NCI-H446 treated with DMSO at 0.1 percent for 48 hours (cell line): ENCODE measurements around the gene POLE.

Source experiments
- DNase-seq: peaks from one replicate; lab custom pipeline; 2025; lab: John Stamatoyannopoulos, UW

Gene POLE, protein sequence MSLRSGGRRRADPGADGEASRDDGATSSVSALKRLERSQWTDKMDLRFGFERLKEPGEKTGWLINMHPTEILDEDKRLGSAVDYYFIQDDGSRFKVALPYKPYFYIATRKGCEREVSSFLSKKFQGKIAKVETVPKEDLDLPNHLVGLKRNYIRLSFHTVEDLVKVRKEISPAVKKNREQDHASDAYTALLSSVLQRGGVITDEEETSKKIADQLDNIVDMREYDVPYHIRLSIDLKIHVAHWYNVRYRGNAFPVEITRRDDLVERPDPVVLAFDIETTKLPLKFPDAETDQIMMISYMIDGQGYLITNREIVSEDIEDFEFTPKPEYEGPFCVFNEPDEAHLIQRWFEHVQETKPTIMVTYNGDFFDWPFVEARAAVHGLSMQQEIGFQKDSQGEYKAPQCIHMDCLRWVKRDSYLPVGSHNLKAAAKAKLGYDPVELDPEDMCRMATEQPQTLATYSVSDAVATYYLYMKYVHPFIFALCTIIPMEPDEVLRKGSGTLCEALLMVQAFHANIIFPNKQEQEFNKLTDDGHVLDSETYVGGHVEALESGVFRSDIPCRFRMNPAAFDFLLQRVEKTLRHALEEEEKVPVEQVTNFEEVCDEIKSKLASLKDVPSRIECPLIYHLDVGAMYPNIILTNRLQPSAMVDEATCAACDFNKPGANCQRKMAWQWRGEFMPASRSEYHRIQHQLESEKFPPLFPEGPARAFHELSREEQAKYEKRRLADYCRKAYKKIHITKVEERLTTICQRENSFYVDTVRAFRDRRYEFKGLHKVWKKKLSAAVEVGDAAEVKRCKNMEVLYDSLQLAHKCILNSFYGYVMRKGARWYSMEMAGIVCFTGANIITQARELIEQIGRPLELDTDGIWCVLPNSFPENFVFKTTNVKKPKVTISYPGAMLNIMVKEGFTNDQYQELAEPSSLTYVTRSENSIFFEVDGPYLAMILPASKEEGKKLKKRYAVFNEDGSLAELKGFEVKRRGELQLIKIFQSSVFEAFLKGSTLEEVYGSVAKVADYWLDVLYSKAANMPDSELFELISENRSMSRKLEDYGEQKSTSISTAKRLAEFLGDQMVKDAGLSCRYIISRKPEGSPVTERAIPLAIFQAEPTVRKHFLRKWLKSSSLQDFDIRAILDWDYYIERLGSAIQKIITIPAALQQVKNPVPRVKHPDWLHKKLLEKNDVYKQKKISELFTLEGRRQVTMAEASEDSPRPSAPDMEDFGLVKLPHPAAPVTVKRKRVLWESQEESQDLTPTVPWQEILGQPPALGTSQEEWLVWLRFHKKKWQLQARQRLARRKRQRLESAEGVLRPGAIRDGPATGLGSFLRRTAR (N-terminal part only)

DNA sequence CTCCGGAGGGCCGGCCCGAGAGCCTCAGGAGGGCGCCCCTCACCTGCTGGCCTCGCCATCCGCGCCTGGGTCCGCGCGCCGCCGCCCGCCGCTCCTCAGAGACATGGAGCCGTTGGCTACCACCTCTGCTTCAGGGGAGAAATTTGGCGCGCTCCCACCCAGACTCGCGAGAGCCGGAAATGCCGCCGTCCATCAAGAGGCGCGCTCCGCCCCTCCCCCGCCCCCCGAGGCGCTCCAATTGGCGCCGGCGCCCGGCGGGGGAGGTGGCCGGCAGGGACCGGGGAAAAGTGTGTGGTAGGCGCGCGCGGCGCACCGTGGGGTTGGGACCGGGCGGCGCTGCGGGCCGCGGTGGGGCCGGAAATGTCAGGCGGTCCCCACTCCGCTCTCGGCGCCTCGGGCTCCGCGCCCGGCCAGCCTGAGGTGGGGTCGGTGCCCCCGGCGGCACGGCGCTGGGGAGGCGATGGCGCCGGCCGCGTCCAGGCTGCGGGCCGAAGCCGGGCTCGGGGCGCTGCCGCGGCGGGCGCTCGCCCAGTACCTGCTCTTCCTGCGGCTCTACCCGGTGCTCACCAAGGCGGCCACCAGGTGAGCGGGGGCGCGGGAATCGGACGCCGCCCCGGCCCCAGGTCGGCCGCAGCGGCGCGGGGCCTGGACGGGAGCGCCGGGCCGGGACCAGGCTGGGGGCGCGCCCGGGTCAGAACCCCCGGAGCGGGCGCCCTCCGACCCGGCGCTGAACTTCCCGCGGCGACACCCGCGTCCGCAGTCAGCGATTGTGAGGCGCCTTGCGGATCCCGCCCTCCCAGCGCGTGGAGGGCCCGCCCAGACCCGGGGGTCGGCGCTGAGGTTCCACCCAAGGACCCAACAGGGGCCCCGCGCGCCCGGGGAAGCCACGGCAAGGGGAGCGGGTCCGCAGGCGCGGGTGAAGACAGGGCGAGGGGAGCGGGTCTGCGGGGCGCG lies at the start of gene POLE, which contains the start of gene PXMP2:
Gene POLE, minus strand, starts transcription at position 132 of the 954 bp plus-strand sequence. Its CDS starts 27 bp downstream, at position 105.
Gene PXMP2, plus strand, starts transcription at position 377 of the 954 bp plus-strand sequence. Its CDS starts 84 bp downstream, at position 461.
- peak; percentile 88 for DNase-seq

DNA sequence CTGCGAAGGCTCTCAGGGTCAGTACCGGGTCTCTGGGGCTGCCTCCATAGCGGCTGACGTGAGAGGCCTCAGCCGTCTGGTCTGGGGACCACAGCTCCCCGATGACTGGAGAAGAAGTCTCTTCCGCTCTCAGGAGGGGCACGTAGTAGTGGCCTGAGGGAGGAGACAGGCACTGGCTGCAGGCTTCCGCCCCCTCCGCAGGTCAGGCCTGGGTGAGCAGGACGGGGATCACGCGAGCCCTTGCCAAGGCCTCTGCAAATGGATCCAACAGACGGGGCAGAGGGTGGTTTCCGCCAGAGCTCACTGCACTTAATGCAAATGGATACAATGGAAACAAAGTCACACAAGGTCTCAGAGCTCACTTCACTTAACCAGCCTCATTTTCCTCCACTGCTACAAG lies 49.8 kb upstream of the POLE start:
- DNase-seq, result no peak

DNA sequence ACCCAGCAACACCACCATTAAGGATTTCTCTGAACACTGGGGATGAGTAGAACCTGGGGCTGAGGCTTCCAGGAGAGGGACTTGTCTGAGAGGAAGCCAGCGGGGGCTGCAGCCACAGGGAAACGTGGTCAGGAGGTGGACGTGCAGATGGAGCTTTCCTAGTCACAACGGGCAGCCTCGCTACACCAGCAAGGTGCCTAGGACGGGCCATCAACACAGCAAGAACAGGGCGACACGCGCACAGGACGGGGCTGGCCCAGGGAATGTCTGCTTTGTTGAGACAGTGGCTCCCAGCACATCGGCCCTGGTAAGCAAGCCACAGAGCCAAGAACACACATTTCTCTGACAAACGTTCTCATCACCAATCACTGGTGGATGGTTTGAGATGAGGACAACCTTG lies 49.2 kb upstream of the POLE start:
- no peak for DNase-seq

DNA sequence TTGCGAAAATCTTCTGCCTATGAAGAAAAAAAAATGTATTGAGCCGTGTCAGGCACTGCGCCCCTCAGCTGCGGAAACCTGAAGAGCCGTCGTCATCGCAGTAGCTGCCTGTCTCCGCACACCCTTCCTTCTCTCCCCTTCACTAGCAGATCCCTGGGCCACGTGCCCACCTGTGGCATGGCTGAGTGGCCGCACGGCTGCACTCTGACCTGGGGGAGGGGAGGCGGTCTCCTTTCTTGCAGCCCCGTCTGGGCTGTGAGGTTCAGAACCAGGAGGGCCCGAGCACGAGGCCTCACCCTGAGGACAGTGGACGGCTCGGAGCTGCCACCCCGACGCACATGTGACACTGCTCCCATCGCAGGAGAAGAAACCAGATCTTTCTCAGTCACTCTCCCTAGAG lies 48.4 kb upstream of the POLE start:
- no peak for DNase-seq

DNA sequence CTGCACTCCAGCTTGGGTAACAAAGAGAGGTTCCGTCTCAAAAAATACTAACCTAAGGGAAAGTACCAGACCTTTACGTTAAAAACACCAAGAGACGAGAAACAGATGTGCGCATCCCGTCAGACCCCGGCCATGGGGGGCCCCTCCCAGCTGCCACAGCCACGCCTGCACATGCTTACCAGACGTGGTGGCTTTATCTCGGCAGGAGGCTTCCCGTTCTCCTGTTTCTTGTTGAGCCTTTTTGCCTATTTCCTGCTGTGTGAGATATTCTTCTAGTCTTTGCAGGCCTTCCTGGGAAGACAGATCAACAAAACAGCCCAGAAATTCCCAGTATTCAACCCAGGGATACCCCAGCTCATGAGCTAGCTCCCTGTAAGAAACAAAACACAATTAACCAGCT lies 47.1 kb upstream of the POLE start:
- no peak for DNase-seq

DNA sequence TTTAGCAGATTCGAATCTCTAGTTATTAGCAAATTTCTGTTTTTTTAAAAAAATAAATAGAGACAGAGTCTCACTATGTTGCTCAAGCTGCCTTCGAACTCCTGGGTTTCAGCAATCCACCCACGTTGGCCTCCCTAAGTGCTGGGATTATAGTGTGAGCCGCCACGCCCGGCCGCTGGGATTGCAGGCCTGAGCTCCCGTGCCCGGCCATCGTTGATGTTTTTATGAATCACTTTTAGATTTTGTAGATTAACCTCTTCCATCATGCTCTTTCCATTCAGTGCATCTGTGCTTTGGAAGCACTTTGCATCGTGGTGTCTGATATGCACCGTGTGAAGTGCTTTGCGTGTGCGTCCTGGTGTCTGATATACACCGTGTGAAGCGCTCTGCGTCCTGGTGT lies 44.4 kb upstream of the POLE start:
- DNase-seq, result no peak

DNA sequence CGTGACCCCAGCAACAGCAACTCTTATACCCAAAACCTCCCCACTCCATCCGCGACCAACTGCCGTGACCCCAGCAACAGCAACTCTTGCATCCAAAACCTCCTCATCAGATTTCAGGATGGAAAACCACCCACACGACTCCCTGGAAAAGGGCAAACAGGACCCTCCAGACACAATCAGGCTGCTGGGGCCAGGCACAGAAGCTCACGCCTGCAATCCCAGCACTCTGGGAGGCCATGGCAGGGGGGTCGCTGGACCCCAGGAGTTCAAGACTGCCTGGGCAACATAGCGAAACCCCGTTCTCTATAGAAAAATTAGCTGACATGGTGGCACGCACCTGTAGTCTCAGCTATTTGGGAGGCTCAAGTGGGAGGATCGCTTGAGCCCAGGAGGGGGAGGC lies 43.2 kb upstream of the POLE start:
- DNase-seq, result no peak

DNA sequence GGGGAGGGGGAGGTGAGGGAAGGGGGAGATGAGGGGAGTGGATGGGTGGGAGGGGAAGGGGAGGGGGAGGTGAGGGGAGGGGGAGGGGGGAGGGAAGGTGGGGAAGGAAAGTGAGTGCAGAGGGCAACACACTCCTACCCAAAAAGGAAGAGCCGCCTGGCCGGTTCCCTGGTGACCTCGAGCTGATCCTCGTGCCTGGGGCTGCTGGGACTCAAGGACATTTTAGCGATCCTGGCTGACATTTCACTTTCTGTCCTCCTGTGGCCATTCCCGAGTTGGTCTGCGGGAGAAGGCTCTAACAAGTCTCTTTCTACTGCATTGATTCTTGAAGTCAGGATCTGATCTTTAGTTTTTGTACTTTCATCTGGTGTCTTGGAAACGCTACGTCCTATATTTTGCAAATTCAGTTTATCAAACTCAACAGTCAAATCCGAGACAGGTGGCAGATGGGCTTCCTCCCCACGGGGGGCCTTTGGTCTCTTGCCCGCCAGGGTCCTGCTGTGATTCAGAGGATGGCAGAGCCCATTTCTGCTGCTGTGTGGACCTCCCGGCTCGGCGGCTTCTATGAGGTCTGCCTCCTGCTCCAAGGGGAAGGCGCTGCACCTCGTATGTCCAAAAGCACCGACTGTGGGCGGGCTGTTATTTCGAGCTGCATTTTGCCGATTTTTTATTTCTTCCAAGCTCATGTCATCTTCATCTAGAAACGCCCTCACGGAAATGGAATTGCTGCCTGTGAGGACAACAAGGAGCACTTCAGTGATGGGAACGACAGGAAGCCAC lies 42.6 kb upstream of the POLE start:
- no peak for DNase-seq

DNA sequence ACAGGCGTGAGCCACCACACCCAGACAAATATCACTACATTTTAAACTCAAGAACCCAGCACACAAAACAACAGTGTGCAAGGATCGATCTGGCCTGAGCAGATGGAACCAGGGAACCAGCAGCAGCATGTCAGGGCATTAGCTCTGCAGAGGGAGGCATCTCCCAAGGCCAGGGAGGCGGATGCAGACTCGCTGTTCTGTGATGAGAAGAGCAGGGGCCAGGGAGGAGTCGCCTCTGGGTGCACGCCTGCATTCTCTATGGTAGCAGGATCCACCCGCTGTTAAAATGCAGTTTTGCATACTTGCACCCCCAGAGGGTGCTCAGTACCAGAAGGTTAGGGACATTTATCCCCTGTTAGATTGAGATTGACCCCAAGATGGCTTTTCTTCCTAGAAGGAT lies 41.4 kb upstream of the POLE start:
- no peak for DNase-seq

DNA sequence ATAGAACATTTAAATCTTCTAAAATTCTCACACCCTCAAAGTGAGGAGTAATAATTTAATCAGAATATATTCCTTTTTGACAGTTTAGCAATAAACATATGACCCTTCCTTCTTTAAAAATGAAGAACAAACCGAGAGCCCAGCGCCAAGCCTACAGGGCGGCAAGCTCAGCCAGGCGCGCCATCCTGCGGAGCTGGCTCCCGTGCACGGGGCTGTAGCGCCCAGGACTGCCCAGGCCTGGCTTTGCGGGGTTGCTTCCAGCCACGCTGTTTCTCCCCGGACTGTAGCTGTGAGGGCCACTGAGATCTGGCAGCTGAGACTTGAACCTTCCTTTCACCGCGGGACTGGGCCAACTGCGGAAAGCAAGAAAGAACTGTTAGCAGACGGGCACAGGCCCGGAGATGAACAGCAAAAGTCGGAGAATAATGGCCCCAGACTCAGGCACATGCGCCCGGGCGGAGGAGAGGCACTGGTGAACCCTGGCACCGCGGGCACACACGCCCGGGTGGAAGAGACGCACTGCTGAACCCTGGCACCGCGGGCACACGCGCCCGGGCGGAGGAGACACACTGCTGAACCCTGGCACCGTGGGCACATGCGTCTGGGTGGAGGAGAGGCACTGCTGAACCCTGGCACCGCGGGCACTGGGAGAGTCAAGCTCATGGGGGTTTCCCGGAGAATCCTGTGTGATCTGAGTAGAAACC lies 40.1 kb upstream of the POLE start:
- DNase-seq, result no peak

DNA sequence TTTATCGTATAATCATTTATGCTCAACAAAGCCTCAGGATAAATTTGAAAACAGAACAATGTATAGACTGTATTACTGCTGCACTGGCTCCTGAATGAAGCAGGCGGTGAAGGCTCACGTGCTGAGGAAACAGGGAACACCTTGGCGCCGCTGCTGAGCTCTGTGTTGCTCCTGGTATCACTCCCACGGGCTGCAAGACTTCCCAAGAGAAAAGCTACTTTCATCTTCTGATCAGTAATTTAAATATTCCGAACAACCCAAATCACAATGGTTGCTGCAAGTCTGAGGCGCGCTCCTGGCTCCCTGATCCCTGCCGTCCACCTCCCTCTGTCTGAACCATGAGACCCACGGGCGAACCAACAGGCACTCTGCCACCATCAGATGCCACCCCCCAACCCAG lies 39.2 kb upstream of the POLE start:
- DNase-seq, result no peak

DNA sequence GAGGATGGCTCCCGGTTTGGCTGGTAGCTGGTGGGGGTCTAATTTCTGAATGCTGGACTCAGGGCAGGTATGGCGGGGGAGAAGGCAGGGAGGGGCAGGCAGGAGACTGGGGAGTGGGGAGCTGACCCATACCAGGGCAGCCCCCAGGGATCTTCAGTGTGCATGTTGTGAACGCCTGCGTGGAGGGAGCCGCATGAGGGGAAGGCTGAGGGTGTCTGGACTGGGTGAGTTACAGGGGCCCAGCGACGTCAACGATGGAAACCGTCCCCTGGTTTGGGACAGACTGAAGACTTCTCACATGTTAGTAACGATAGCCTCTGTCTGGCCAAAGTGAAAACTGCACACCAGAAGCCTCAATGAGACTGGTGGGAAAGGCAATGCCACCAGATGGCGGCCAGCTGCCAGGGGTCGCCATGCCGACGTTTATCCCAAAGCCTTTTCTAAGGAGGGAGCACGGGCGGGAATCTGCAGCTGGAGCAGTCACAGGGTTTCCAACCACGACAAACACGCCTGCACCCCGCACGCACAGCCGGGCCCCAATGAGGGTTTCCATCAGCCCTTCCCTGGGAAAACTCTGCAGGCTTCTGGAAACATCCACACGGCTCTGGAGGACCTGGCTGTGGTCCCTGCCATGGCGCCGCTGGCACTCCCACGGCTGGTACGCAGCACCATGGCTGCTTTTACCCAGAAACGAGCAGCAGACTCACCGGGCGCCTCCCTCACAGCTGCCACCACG lies 37.5 kb upstream of the POLE start:
- DNase-seq, result no peak

DNA sequence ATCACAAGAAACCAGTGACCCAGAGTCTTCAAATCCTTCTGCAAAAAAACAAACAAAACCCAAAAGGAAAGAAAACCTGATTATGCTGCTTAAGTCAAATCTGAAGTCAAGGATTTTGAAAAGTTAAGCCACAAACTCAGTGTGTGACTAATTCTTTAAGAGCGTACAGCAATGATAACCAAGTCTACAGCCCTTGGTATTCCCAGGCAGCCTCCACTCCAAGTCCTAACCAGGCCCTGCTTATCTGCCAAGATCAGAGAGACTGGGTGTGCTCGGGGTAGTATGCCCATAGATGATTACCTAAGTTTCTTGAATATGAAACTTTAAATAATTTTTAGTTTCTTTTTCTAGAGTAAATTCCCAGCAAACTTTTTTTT lies 36.6 kb upstream of the POLE start:
- no peak for DNase-seq

DNA sequence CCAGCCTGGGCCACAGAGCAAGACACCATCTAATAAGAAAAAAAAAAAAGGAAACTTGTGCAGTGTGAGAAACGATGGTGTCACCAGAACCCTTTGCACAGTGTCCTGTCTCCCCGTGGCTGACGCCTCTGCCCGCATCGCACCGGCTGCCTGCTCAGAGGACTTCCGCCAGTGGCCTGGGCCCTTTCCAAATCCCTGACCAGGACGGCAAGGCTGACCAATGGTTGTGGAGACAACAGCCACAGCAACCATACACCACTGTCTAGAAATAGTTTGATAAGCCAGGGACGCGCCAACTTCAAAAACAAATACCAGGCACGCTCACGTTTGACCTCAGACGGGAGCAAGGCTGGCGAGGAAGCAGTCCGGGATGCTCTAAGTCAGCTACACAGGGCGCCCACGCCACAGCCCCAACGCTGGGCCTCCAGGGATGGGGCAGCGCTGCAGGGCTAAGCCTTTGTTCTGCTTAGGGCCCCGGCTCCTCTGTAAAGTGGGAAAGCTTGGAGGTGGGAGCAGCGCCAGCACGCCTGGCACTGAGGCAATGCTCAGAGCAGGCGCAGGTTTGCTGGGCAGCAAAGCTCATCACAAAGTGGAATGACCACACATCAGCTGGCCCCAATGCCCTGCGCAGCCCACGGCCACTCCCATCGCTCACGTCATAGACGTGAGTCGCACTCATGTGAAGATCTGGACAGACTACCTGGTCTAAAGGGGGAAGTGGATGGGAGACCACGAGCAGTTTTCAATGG lies 36.0 kb upstream of the POLE start:
- DNase-seq, result no peak

DNA sequence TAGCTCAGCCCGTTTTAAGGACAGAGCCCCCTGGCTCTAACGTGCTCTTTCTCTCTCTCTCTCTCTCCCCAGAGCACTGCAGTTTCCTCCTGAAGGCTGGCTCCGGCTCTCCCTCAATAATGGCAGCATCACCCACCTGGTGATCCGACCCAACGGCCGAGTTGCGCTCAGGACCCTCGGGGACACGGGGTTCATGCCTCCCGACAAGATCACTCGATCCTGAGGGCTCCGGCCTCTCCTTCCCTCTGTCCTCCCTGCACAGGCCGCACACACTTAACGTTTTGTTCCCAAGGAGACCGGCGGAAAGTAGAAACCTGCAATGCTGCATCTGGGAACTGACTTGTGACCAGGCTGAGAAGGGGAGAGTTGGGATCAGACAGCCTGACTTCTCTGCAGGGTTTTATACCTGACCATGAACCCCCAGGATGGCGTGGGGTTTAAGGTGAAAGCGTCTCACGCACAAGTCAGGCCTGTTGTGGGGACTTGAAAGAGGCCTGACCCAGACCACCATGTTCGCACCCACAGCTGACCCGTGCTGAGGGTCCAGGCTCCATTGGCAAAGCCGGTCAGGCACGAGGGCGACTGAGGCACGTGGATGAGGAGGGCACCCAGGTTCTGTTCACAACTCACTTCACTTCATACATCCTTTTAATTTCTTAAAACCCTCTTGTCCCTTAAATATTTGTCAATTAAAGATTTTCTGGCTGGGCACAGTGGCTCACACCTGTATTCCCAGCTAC lies 33.6 kb upstream of the POLE start:
- no peak for DNase-seq

DNA sequence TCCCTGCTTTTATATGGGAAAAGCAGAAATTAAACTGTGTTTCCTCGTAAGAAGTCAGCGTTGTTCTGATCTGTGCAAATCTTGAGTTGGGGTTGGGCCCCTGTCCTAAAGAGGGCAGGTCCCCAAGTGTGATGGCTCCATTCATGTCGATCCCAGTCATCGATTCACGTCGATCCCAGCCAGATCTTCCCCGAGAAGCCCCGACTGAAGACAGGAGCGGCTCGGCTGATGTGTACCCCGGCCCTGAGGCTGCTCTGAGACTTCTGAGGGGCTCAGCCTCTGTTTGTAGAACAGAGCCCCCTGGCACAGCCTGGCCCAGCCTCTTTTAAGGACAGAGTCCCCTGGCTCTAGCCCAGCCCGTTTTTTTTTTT lies 32.8 kb upstream of the POLE start:
- DNase-seq, result no peak

DNA sequence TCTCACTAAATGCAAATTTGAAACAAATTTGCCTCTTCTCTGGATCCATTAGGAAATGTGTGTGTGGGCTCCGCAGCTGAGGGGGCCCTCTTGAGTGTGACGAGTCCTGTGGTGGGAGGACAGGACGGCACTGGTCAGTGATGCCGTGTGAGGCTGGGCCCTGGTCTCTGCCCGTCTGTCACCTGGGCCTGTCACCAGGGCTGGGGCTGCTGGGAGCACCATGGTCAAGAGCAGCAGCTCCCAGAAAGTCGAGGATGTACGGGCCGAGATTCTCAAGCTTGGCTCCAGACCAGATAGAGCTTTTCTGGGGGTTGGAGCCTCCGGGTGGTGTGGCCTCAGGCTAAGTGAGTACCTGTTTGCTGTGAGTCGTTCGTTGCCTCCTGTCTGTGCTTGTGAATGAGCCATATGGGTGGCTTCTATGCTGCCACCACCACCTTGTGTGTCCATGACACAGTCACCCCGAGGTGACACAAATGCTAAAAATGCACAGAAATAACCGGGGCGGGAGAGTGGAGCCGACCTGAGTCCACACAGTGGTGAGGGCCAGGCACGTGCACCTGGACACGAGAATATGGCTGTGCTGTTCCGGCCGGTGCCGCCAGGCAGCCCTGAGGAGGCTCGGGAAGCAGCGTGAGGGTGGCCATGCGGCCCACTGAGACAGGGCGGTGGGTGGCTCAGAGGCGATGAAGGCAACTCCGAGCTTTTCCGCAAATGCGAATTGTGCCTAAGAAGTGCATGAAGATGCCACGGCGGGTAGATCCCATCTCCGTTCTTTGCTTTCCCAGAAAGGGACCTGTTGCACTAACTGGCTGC lies 32.2 kb upstream of the POLE start:
- no peak for DNase-seq
